Vagina (tissue), 2 donors: ENCODE measurements around the gene PPP1R14C. TPM values are rescaled to one million over a fixed set of nuclear protein-coding genes. Genes with fewer than 3 reads are reported as not detected.

Source experiments
- DNase-seq, 2 donors: peaks; one replicate each; pipeline ENCODE4 v3.0.0-alpha.2; 2017; ENCODE audit errors: extremely low spot score in 2 of 2
- H3K27ac ChIP-seq: fragments of 200-600 bp; sonication (generic); one replicate; pipeline ENCODE4 v1.5.1; 2019
- H3K27me3 ChIP-seq: fragments of 200-600 bp; sonication (generic); one replicate; pipeline ENCODE4 v1.5.1; 2019
- H3K36me3 ChIP-seq, 2 donors: fragments of 200-600 bp; sonication (generic); one replicate each; pipeline ENCODE4 v1.5.1; 2017 to 2019
- H3K4me1 ChIP-seq: fragments of 200-600 bp; sonication (generic); one replicate; pipeline ENCODE4 v1.5.1; 2019
- H3K4me3 ChIP-seq, 2 donors: fragments of 200-600 bp; sonication (generic); 1 replicate in 1 of 2; 2 replicates in 1 of 2; pipeline ENCODE4 v1.5.1; 2016 to 2019
- H3K9me3 ChIP-seq: fragments of 200-600 bp; sonication (generic); one replicate; pipeline ENCODE4 v1.5.1; 2019
- CTCF ChIP-seq, 3 experiments: fragments of 450-650 bp in 2 of 3; fragments of 200-600 bp in 1 of 3; sonication (generic) in 1 of 3; IDR thresholded peaks; one replicate each; pipeline ENCODE4 v1.5.1; 2017 to 2019; ENCODE audit warnings: antibody characterized with exemption in 3 of 3, mild to moderate bottlenecking in 2 of 3, moderate library complexity in 2 of 3
- POLR2A ChIP-seq, 2 donors: fragments of 450-650 bp; IDR thresholded peaks; one replicate each; pipeline ENCODE4 v1.6.1; 2017; ENCODE audit warnings: antibody characterized with exemption in 2 of 2, mild to moderate bottlenecking in 2 of 2, moderate library complexity in 2 of 2
- POLR2AphosphoS5 ChIP-seq, 2 donors: sonication (generic); formaldehyde crosslinking; IDR thresholded peaks; one replicate each; pipeline ENCODE4 v1.9.0; 2017; ENCODE audit warnings: antibody characterized with exemption in 2 of 2, mild to moderate bottlenecking in 2 of 2, low read depth in 1 of 2; ENCODE audit not compliant: insufficient read depth in 1 of 2
- intact Hi-C: fragments of 100-400 bp; cut with DNase I; formaldehyde crosslinking; loops from one replicate; pipeline ENCODE4 v1.15.1; 2023
- total RNA-seq: library from RNA; depleted of rRNA; stranded (reverse); fragments of >200 nt; gene quantifications from one replicate; pipeline ENCODE4 v1.2.3, GENCODE V29; 2016

PPP1R14C gene
- total RNA-seq, 1 donor from 2014 or later: 23.8 TPM

- Histone ChIP-seq H3K27ac (no peak overlapping the region), H3K4me1 (no peaks in the 10 kb centered on the region), H3K36me3 (no peaks in the 10 kb centered on the region), H3K9me3 (no peaks in the 10 kb centered on the region), H3K27me3 (no peaks in the 10 kb centered on the region), H3K4me3 (no peak overlapping the region)
- no peak for DNase-seq
- intact Hi-C loops: no loop called here
- no peak for TF ChIP-seq CTCF (IDR thresholded peaks at IDR 0.05)
- TF ChIP-seq POLR2AphosphoS5 (IDR thresholded peaks at IDR 0.05; ENCODE audit: insufficient read depth in 1 of 2, low read depth in 1 of 2): no peak
- TF ChIP-seq POLR2A (IDR thresholded peaks at IDR 0.05): no peak
Measured at GRCh38 chr6:150230832-150231524, 88.1 kb downstream of the PPP1R14C start.

GRCh38 chr6:150231525-150231850 is 88.6 kb downstream of the PPP1R14C start:
- Histone ChIP-seq H3K4me1 (no peaks in the 10 kb centered on the region), H3K4me3 (no peak overlapping the region), H3K27me3 (no peaks in the 10 kb centered on the region), H3K27ac (no peak overlapping the region), H3K9me3 (no peaks in the 10 kb centered on the region), H3K36me3 (no peaks in the 10 kb centered on the region)
- TF ChIP-seq POLR2AphosphoS5 (IDR thresholded peaks at IDR 0.05; ENCODE audit: insufficient read depth in 1 of 2, low read depth in 1 of 2) (no peak), CTCF (IDR thresholded peaks at IDR 0.05) (no peak), POLR2A (IDR thresholded peaks at IDR 0.05) (no peak)
- no peak for DNase-seq
- intact Hi-C loops: no loop called here

- TF ChIP-seq POLR2A (IDR thresholded peaks at IDR 0.05) (no peak), CTCF (IDR thresholded peaks at IDR 0.05) (no peak), POLR2AphosphoS5 (IDR thresholded peaks at IDR 0.05; ENCODE audit: insufficient read depth in 1 of 2, low read depth in 1 of 2) (no peak)
- no peak for DNase-seq
- Histone ChIP-seq H3K27ac (no peak overlapping the region), H3K27me3 (no peaks in the 10 kb centered on the region), H3K4me3 (no peak overlapping the region), H3K9me3 (no peaks in the 10 kb centered on the region), H3K4me1 (no peaks in the 10 kb centered on the region), H3K36me3 (no peaks in the 10 kb centered on the region)
- intact Hi-C loops: no loop called here
Measured at GRCh38 chr6:150233843-150234269, 91.0 kb downstream of the PPP1R14C start.

- intact Hi-C loops: no loop called here
- DNase-seq: no peak
- Histone ChIP-seq H3K4me1 (no peaks in the 10 kb centered on the region), H3K27ac (no peak overlapping the region), H3K9me3 (no peaks in the 10 kb centered on the region), H3K27me3 (no peaks in the 10 kb centered on the region), H3K36me3 (no peaks in the 10 kb centered on the region), H3K4me3 (no peak overlapping the region)
- no peak for TF ChIP-seq CTCF (IDR thresholded peaks at IDR 0.05)
- TF ChIP-seq POLR2A (IDR thresholded peaks at IDR 0.05): no peak
- no peak for TF ChIP-seq POLR2AphosphoS5 (IDR thresholded peaks at IDR 0.05; ENCODE audit: insufficient read depth in 1 of 2, low read depth in 1 of 2)
Measured at GRCh38 chr6:150235218-150235617, 92.4 kb downstream of the PPP1R14C start.

GRCh38 chr6:150236114-150236513 is 93.3 kb downstream of the PPP1R14C start:
- H3K36me3 ChIP-seq: no peaks in the 10 kb centered on the region
- DNase-seq: no peak
- H3K27me3 ChIP-seq: no peaks in the 10 kb centered on the region
- intact Hi-C loops: no loop called here
- no peaks in the 10 kb centered on the region for H3K9me3 ChIP-seq
- TF ChIP-seq POLR2A (IDR thresholded peaks at IDR 0.05) (no peak), POLR2AphosphoS5 (IDR thresholded peaks at IDR 0.05; ENCODE audit: insufficient read depth in 1 of 2, low read depth in 1 of 2) (no peak), CTCF (IDR thresholded peaks at IDR 0.05) (no peak)
- no peak overlapping the region for H3K4me3 ChIP-seq
- no peak overlapping the region for H3K27ac ChIP-seq
- no peaks in the 10 kb centered on the region for H3K4me1 ChIP-seq
